HG03575 (cell line): Measurements from ENCODE around the gene CRTC3.
"Not testable (repeated sequence)": the region's sequence is repeated elsewhere in the genome, so short reads cannot be mapped to it uniquely, and the experiment has no call there.

Experiments used
- ATAC-seq: cut with Tn5 transposase; IDR thresholded peaks from one replicate; pipeline ENCODE4 v1.9.1; 2021; ENCODE audit not compliant: unreplicated experiment, insufficient number of reproducible peaks, low FRiP score; ENCODE audit errors: extremely low read depth

CRTC3 gene

GRCh38 chr15:90529371-90530249 is at the start of gene CRTC3:
CRTC3 (plus strand) TSS chr15:90529923; CDS start chr15:90530072, 149 bp downstream.
- peak; percentile 50 for ATAC-seq

- ATAC-seq: no peak
Measured at GRCh38 chr15:90481023-90481422, 48.7 kb upstream of the CRTC3 start.

GRCh38 chr15:90482124-90483011 is 47.4 kb upstream of the CRTC3 start:
- ATAC-seq: no peak

- ATAC-seq: no peak
Measured at GRCh38 chr15:90483012-90483307, 46.8 kb upstream of the CRTC3 start.

- no peak for ATAC-seq
Measured at GRCh38 chr15:90483637-90484036, 46.1 kb upstream of the CRTC3 start.

- no peak for ATAC-seq
Measured at GRCh38 chr15:90487186-90487585, 42.5 kb upstream of the CRTC3 start.

- no peak for ATAC-seq
Measured at GRCh38 chr15:90489514-90489913, 40.2 kb upstream of the CRTC3 start.

- ATAC-seq: no peak
Measured at GRCh38 chr15:90489944-90490343, 39.8 kb upstream of the CRTC3 start.

GRCh38 chr15:90493647-90494046 is 36.1 kb upstream of the CRTC3 start:
- ATAC-seq: no peak

- ATAC-seq: no peak
Measured at GRCh38 chr15:90495067-90495466, 34.7 kb upstream of the CRTC3 start.

GRCh38 chr15:90496791-90497190 is 32.9 kb upstream of the CRTC3 start:
- no peak for ATAC-seq

GRCh38 chr15:90497376-90497775 is 32.3 kb upstream of the CRTC3 start:
- no peak for ATAC-seq

GRCh38 chr15:90497912-90498311 is 31.8 kb upstream of the CRTC3 start:
- no peak for ATAC-seq

- no peak for ATAC-seq
Measured at GRCh38 chr15:90500171-90500570, 29.6 kb upstream of the CRTC3 start.

- ATAC-seq: no peak
Measured at GRCh38 chr15:90501898-90502297, 27.8 kb upstream of the CRTC3 start.

- not testable (repeated sequence) for ATAC-seq
Measured at GRCh38 chr15:90510781-90511180, 18.9 kb upstream of the CRTC3 start.

GRCh38 chr15:90511211-90511618 is 18.5 kb upstream of the CRTC3 start:
- ATAC-seq: not testable (repeated sequence)

GRCh38 chr15:90512276-90512675 is 17.4 kb upstream of the CRTC3 start:
- no peak for ATAC-seq

- no peak for ATAC-seq
Measured at GRCh38 chr15:90512981-90513380, 16.7 kb upstream of the CRTC3 start.

- no peak for ATAC-seq
Measured at GRCh38 chr15:90513448-90513847, 16.3 kb upstream of the CRTC3 start.
